ENCODE results near the gene SPATA16. TPM values are rescaled to one million over a fixed set of nuclear protein-coding genes. Genes with fewer than 3 reads are reported as not detected.

The SPATA16 gene
- total RNA-seq, 2 donors from 2014 or later, result not detected

GRCh38 chr3:172946061-172946460, 195.0 kb downstream of the SPATA16 start:
- DNase-seq (ENCODE audit: low spot score in 2 of 2) (no peak), ATAC-seq (no peak)
- H3K9me3 Mint-ChIP-seq, result no peaks in the 10 kb centered on the region
- no peak overlapping the region for H3K27ac Mint-ChIP-seq
- H3K36me3 Mint-ChIP-seq, result no peaks in the 10 kb centered on the region

GRCh38 chr3:172939651-172940293, 201.3 kb downstream of the SPATA16 start:
- DNase-seq (ENCODE audit: low spot score in 2 of 2), result no peak
- no peak for ATAC-seq
- Mint-ChIP-seq H3K27ac (no peak overlapping the region), H3K9me3 (no peaks in the 10 kb centered on the region), H3K36me3 (no peaks in the 10 kb centered on the region)

GRCh38 chr3:172938788-172939187, 202.2 kb downstream of the SPATA16 start:
- no peak for ATAC-seq
- no peak overlapping the region for H3K27ac Mint-ChIP-seq
- DNase-seq (ENCODE audit: low spot score in 2 of 2), result no peak
- no peaks in the 10 kb centered on the region for H3K36me3 Mint-ChIP-seq
- no peaks in the 10 kb centered on the region for H3K9me3 Mint-ChIP-seq

DNA sequence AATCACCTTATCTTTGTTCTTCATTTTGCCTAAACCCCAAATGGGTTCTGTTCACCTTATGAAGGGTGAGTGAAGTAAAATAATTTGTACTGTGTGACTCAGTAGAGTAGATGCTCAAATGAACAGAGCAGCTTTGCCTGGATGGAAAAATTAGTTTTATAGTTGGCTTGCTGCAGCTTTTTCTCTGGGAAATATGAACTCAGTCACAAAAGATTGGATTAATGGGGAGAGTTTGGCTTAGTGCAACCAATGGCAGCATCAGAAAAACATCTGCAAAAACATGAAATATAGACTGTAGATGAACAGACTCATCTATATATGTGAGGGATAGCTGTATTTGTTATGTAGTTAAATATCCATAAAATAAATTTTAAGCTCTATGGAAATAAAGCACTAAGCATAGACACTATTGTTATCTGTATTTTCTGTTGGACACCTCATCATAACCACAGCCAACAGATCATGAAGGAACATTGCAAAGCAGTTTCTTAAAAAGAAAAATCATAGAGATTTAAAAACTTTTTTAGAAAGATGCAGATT, 209.2 kb downstream of the SPATA16 start:
- H3K27ac Mint-ChIP-seq, result no peak overlapping the region
- H3K9me3 Mint-ChIP-seq, result no peaks in the 10 kb centered on the region
- H3K36me3 Mint-ChIP-seq, result no peaks in the 10 kb centered on the region
- DNase-seq (ENCODE audit: low spot score in 2 of 2), result no peak
- no peak for ATAC-seq

GRCh38 chr3:172929451-172929850, 211.6 kb downstream of the SPATA16 start:
- Mint-ChIP-seq H3K36me3 (no peaks in the 10 kb centered on the region), H3K9me3 (no peaks in the 10 kb centered on the region), H3K27ac (no peak overlapping the region)
- ATAC-seq (no peak), DNase-seq (ENCODE audit: low spot score in 2 of 2) (no peak)

DNA sequence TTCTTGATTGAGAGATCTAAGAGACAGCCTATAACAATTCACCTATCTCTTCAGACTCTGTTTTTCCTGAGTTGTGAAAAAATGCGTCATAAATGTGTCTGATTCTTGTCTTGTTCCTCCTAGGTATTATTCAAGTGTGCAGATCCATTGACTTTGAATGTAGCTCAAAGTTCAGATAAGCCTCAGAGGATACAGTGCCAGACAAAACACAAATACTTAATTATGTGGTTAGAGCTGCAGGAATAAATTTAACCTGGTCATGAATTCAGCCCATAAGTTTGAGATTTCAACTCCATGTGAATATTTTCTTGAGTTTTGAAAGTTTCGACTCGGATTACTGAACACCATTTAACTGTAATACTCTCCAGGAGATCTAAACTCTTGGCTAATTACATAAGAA, 216.5 kb downstream of the SPATA16 start:
- no peak for DNase-seq (ENCODE audit: low spot score in 2 of 2)
- H3K9me3 Mint-ChIP-seq, result no peaks in the 10 kb centered on the region
- H3K36me3 Mint-ChIP-seq, result no peaks in the 10 kb centered on the region
- ATAC-seq, result no peak
- no peak overlapping the region for H3K27ac Mint-ChIP-seq

GRCh38 chr3:172919297-172919683, 221.7 kb downstream of the SPATA16 start:
- no peak for ATAC-seq

DNA sequence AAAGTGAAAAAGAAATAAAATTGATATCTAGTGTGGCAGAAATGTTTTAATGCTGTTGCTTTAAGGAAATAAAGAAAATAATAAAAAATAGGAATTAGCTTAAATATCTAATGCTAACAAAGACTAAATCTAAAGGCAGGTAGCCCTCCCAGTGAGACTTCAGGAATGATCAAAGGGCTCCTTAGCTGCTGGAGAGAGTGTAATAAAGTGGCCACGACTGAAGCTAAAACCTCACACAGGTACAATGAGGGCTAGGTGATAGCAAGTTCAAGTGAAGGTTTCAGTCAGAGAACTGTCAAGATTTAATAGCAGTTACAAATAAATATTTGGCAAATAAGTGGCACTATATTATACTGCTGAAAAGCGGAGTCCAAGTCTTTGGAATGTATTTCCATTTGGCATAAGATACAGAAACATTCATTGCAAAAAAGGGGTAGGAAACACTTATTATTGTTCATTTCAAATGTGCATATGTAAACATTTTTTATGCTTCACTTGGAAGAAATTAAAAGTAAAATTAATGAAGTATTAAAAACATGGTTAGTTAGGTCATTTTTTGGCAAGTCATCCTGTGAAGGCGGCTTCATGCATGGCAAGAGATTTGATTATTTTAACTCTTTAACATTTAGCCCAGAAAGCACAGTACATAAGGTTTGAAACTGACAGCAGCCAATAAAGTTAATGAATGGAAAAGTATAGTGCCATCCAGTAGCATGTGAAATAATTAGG, 222.3 kb downstream of the SPATA16 start:
- ATAC-seq (no peak), DNase-seq (ENCODE audit: low spot score in 2 of 2) (no peak)
- Mint-ChIP-seq H3K9me3 (no peaks in the 10 kb centered on the region), H3K36me3 (no peaks in the 10 kb centered on the region), H3K27ac (no peak overlapping the region)

More at GRCh38 chr3:172919297-172919683, 221.7 kb downstream of the SPATA16 start:
- no peaks in the 10 kb centered on the region for H3K9me3 Mint-ChIP-seq
- DNase-seq (ENCODE audit: low spot score in 2 of 2), result no peak
- H3K27ac Mint-ChIP-seq, result no peak overlapping the region
- no peaks in the 10 kb centered on the region for H3K36me3 Mint-ChIP-seq

- Mint-ChIP-seq H3K36me3 (no peaks in the 10 kb centered on the region), H3K27ac (no peak overlapping the region), H3K9me3 (no peaks in the 10 kb centered on the region)
- no peak for ATAC-seq
- DNase-seq (ENCODE audit: low spot score in 2 of 2), result no peak
Observed at GRCh38 chr3:172918165-172918564, 222.9 kb downstream of the SPATA16 start.

GRCh38 chr3:172915911-172916514, 225.0 kb downstream of the SPATA16 start:
- peaks cover 0 to under 1% of the 10 kb centered on the region in 2 donors for H3K9me3 Mint-ChIP-seq
- H3K27ac Mint-ChIP-seq, result no peak overlapping the region
- DNase-seq (ENCODE audit: low spot score in 2 of 2) (no peak), ATAC-seq (no peak)
- no peaks in the 10 kb centered on the region for H3K36me3 Mint-ChIP-seq

- ATAC-seq (no peak), DNase-seq (ENCODE audit: low spot score in 2 of 2) (no peak)
- peaks cover 4 to 8% of the 10 kb centered on the region in 2 donors for H3K9me3 Mint-ChIP-seq
- no peak overlapping the region for H3K27ac Mint-ChIP-seq
- no peaks in the 10 kb centered on the region for H3K36me3 Mint-ChIP-seq
Observed at GRCh38 chr3:172914854-172915253, 226.2 kb downstream of the SPATA16 start.

GRCh38 chr3:172913911-172914655, 227.0 kb downstream of the SPATA16 start:
- DNase-seq (ENCODE audit: low spot score in 2 of 2) (no peak), ATAC-seq (no peak)
- Mint-ChIP-seq H3K36me3 (no peaks in the 10 kb centered on the region), H3K9me3 (peaks cover 4 to 8% of the 10 kb centered on the region in 2 donors), H3K27ac (no peak overlapping the region)

- no peak for ATAC-seq
- H3K36me3 Mint-ChIP-seq, result no peaks in the 10 kb centered on the region
- peaks cover 4 to 8% of the 10 kb centered on the region in 2 donors for H3K9me3 Mint-ChIP-seq
- H3K27ac Mint-ChIP-seq, result no peak overlapping the region
- DNase-seq (ENCODE audit: low spot score in 2 of 2), result no peak
Observed at GRCh38 chr3:172911142-172911541, 229.9 kb downstream of the SPATA16 start.

- no peak overlapping the region for H3K27ac Mint-ChIP-seq
- no peak for DNase-seq (ENCODE audit: low spot score in 2 of 2)
- peaks cover 4 to 8% of the 10 kb centered on the region in 2 donors for H3K9me3 Mint-ChIP-seq
- no peak for ATAC-seq
- no peaks in the 10 kb centered on the region for H3K36me3 Mint-ChIP-seq
Observed at GRCh38 chr3:172908771-172909270, 232.2 kb downstream of the SPATA16 start.

DNA sequence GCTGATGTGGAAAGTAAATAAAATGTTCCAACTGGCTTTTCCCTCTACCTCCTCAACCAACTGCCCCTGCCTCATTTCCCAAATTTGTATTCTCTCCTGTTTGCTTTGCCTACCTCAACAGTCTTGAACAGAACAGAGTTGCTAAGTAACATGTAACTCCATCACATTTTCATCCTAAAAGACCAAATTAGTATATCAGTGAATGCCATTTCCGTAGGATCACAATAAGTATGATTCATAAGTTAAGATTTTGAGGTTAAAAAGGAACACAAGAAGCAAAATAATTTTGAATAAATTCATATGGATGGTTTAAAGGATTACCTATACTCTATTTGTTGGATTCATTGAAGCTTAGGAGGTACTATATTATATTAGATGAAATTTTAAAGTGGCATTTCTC, 235.6 kb downstream of the SPATA16 start:
- DNase-seq (ENCODE audit: low spot score in 2 of 2) (no peak), ATAC-seq (no peak)
- H3K27ac Mint-ChIP-seq, result no peak overlapping the region
- no peaks in the 10 kb centered on the region for H3K36me3 Mint-ChIP-seq
- H3K9me3 Mint-ChIP-seq, result peaks cover 0 to 2% of the 10 kb centered on the region in 2 donors

DNA sequence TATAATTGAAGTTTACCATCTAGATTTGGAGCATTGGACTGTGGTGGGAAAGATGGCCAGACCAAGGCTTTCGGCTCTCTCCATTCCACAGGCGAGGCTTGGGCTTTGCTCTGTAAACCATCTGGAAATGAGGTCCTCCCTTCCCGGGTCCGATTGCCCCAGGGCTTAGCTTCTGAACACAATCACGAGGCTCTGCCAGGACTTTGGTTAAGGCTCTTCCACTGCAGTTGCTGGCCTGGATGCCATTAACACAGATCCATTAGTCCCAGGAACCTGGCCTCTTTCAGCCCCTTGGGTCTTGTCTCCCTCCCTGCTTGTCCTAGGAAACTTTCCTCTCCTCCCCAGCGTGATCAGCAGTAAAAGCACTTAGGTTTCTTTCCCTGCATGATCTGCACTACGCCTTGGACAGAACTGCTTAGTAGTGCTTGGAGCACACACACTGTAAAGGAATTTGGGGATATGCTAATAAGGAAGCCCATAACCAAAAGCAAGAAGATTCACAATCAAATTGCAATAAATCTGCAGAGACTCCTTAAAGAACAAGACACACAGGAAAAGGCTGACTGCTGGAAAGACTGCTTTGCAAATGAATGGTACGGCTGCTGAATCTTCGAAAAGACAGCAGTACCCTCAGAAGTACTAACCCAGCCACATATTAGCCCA, 236.2 kb downstream of the SPATA16 start:
- ATAC-seq (no peak), DNase-seq (ENCODE audit: low spot score in 2 of 2) (no peak)
- no peaks in the 10 kb centered on the region for H3K9me3 Mint-ChIP-seq
- no peak overlapping the region for H3K27ac Mint-ChIP-seq
- no peaks in the 10 kb centered on the region for H3K36me3 Mint-ChIP-seq

Data from activated naive CD4-positive, alpha-beta T cell treated with anti-CD3 and anti-CD28 coated beads, Interleukin-2, amount 50 U/mL, for 72 hours (primary cell).